IMR-90 (cell line): ENCODE data around the gene CMIP. TPM values are rescaled to one million over a fixed set of nuclear protein-coding genes. Genes with fewer than 3 reads are reported as not detected.

Experiments
- ATAC-seq: fragments of 200-7000 bp; cut with Tn5 transposase; 2 replicates; pipeline ENCODE4 v1.9.1; 2020; ENCODE audit warnings: low read depth, mild to moderate bottlenecking, moderate library complexity
- BruUV-seq: library from RNA; stranded (reverse); fragments of 400-500 nt; replicated peaks from 2 replicates; lab custom pipeline; 2021; lab: Mats Ljungman, UMichigan
- CTCF ChIA-PET: fragments of 300-600 bp; formaldehyde crosslinking; extraction: SDS; loops from one replicate; lab custom pipeline; 2021; ENCODE audit warnings: antibody characterized with exemption; lab: Yijun Ruan, JAX
- POLR2A ChIA-PET: fragments of 300-600 bp; sonication (Branson Sonifier 250); formaldehyde crosslinking; loops from one replicate; lab custom pipeline; 2022; ENCODE audit warnings: antibody characterized with exemption; ENCODE audit not compliant: unreplicated experiment; lab: Charles Lee
- DNase-seq: peaks from one replicate; pipeline ENCODE4 v3.0.0; 2013
- H2AFZ ChIP-seq: replicated peaks from 2 replicates; pipeline ENCODE3; 2013; ENCODE audit warnings: low read length, mild to moderate bottlenecking; ENCODE audit not compliant: poor library complexity
- H2AK5ac ChIP-seq: 2 replicates; pipeline ENCODE4 v1.6.1; 2013; ENCODE audit warnings: low read depth, low read length, inconsistent platforms
- H2AK9ac ChIP-seq: replicated peaks from 2 replicates; pipeline ENCODE3; 2013; ENCODE audit warnings: mild to moderate bottlenecking, low read depth, low read length, moderate library complexity; ENCODE audit not compliant: poor library complexity
- H2BK120ac ChIP-seq: 2 replicates; pipeline ENCODE4 v1.6.1; 2013; ENCODE audit warnings: low read depth, low read length, inconsistent platforms
- H2BK15ac ChIP-seq: 3 replicates; pipeline ENCODE4 v1.6.1; 2013; ENCODE audit warnings: low read depth, low read length, inconsistent platforms
- H2BK20ac ChIP-seq: 2 replicates; pipeline ENCODE4 v1.6.1; 2013; ENCODE audit warnings: low read depth, mild to moderate bottlenecking, inconsistent platforms, low read length, moderate library complexity
- H2BK5ac ChIP-seq: 2 replicates; pipeline ENCODE4 v1.6.1; 2013; ENCODE audit warnings: mild to moderate bottlenecking, low read depth, low read length, inconsistent platforms; ENCODE audit not compliant: poor library complexity, severe bottlenecking
- H3K14ac ChIP-seq: replicated peaks from 2 replicates; pipeline ENCODE4 v1.6.1; 2013; ENCODE audit warnings: low read depth, low read length, inconsistent platforms
- H3K18ac ChIP-seq: 2 replicates; pipeline ENCODE4 v1.6.1; 2013; ENCODE audit warnings: low read depth, low read length, control low read depth
- H3K23ac ChIP-seq: 2 replicates; pipeline ENCODE4 v1.6.1; 2013; ENCODE audit warnings: low read depth, low read length, inconsistent platforms
- H3K27ac ChIP-seq: 2 replicates; pipeline ENCODE4 v1.5.1; 2013; ENCODE audit warnings: mild to moderate bottlenecking, control low read depth, low read length; ENCODE audit not compliant: insufficient read depth
- H3K27me3 ChIP-seq: 2 replicates; pipeline ENCODE4 v1.6.1; 2013; ENCODE audit warnings: low read length; ENCODE audit not compliant: control insufficient read depth, insufficient read depth
- H3K36me3 ChIP-seq: 2 replicates; pipeline ENCODE4 v1.6.1; 2013; ENCODE audit warnings: low read length, mixed read lengths; ENCODE audit not compliant: control insufficient read depth, insufficient read depth
- H3K4ac ChIP-seq: 2 replicates; pipeline ENCODE4 v1.6.1; 2013; ENCODE audit warnings: low read depth, low read length, inconsistent platforms
- H3K4me1 ChIP-seq: 2 replicates; pipeline ENCODE4 v1.6.1; 2013; ENCODE audit warnings: low read length, mixed read lengths; ENCODE audit not compliant: control insufficient read depth, insufficient read depth
- H3K4me2 ChIP-seq: 2 replicates; pipeline ENCODE4 v1.6.1; 2013; ENCODE audit warnings: low read depth, mild to moderate bottlenecking, control low read depth, low read length, moderate library complexity
- H3K4me3 ChIP-seq: 2 replicates; pipeline ENCODE4 v1.5.1; 2013; ENCODE audit warnings: low read depth, mild to moderate bottlenecking, control low read depth, low read length, moderate library complexity; ENCODE audit not compliant: insufficient read depth
- H3K56ac ChIP-seq: 2 replicates; pipeline ENCODE4 v1.6.1; 2013; ENCODE audit warnings: low read length, inconsistent platforms; ENCODE audit not compliant: insufficient read depth; ENCODE audit errors: extremely low read depth
- H3K79me1 ChIP-seq, 2 experiments: 2 replicates each; pipeline ENCODE4 v1.6.1; 2013; ENCODE audit warnings: low read length in 2 of 2, inconsistent platforms in 1 of 2, low read depth in 1 of 2
- H3K9ac ChIP-seq: 2 replicates; pipeline ENCODE4 v1.6.1; 2013; ENCODE audit warnings: low read depth, low read length, control low read depth
- H3K9me1 ChIP-seq: 2 replicates; pipeline ENCODE4 v1.6.1; 2013; ENCODE audit warnings: low read length, inconsistent platforms; ENCODE audit not compliant: insufficient read depth
- H3K9me3 ChIP-seq: 2 replicates; pipeline ENCODE4 v1.6.1; 2013; ENCODE audit warnings: low read length; ENCODE audit not compliant: control insufficient read depth, insufficient read depth
- H4K20me1 ChIP-seq: 2 replicates; pipeline ENCODE4 v1.6.1; 2013; ENCODE audit warnings: low read length, inconsistent platforms; ENCODE audit not compliant: insufficient read depth
- H4K5ac ChIP-seq: 2 replicates; pipeline ENCODE4 v1.6.1; 2013; ENCODE audit warnings: mild to moderate bottlenecking, low read depth, low read length, control low read depth
- H4K8ac ChIP-seq, 2 experiments: 2 replicates each; pipeline ENCODE4 v1.6.1; 2013; ENCODE audit warnings: low read depth in 2 of 2, low read length in 2 of 2, control low read depth in 1 of 2, inconsistent platforms in 1 of 2
- H4K91ac ChIP-seq: 2 replicates; pipeline ENCODE4 v1.6.1; 2013; ENCODE audit warnings: low read depth, low read length, inconsistent platforms; ENCODE audit not compliant: insufficient read depth
- CHD1 ChIP-seq: IDR thresholded peaks from 2 replicates; pipeline ENCODE4 v1.6.1; 2012; ENCODE audit warnings: low read depth, low read length, improper control_type of control experiment
- MAFK ChIP-seq: IDR thresholded peaks from 2 replicates; pipeline ENCODE4 v1.6.1; 2012; ENCODE audit warnings: low read depth, low read length, improper control_type of control experiment
- MAZ ChIP-seq: IDR thresholded peaks from 2 replicates; pipeline ENCODE4 v1.6.1; 2012; ENCODE audit warnings: low read depth, mild to moderate bottlenecking, low read length, improper control_type of control experiment, moderate library complexity, borderline replicate concordance
- MXI1 ChIP-seq: IDR thresholded peaks from 2 replicates; pipeline ENCODE4 v1.6.1; 2012; ENCODE audit warnings: low read depth, mild to moderate bottlenecking, low read length, moderate library complexity, borderline replicate concordance
- RAD21 ChIP-seq: IDR thresholded peaks from 2 replicates; pipeline ENCODE4 v1.6.1; 2012; ENCODE audit warnings: low read length, improper control_type of control experiment
- RFX5 ChIP-seq: IDR thresholded peaks from 2 replicates; pipeline ENCODE4 v1.8.0; 2012; ENCODE audit warnings: low read depth, mild to moderate bottlenecking, low read length, moderate library complexity
- USF2 ChIP-seq: fragments of 150-350 bp; IDR thresholded peaks from 2 replicates; pipeline ENCODE4 v1.6.1; 2017; ENCODE audit warnings: mild to moderate bottlenecking, antibody characterized with exemption, low read length, low read depth
- WGBS, 2 experiments: methylation state at CpG; one replicate each; pipeline versions ENCODE4 v1.1.5 to v1.1.7; 2013; ENCODE audit warnings: missing lambda C conversion rate in 2 of 2; ENCODE audit not compliant: insufficient read length in 1 of 2; ENCODE audit errors: extremely low coverage in 2 of 2; 5-methylcytosine and 5-hydroxymethylcytosine counted together
- dilution Hi-C: fragments of 300-500 bp; cut with HindIII; formaldehyde crosslinking; loops from one replicate; pipeline ENCODE4 v1.14.3; 2018; ENCODE audit warnings: low sequenced_read_pairs; ENCODE audit not compliant: unreplicated experiment
- in situ Hi-C: fragments of 300-500 bp; cut with MboI; formaldehyde crosslinking; loops from 3 replicates; pipeline ENCODE4 v1.14.3; 2019; ENCODE audit warnings: low sequenced_read_pairs, inconsistent platforms, mixed read lengths
- intact Hi-C: fragments of 100-400 bp; cut with micrococcal nuclease; formaldehyde crosslinking; loops from 2 replicates; pipeline ENCODE4 v1.10.0; 2022
- polyA plus RNA-seq, 3 experiments: library from polyadenylated mRNA; depleted of rRNA; stranded (reverse); fragments of >200 nt; gene quantifications; 2 replicates each; pipeline ENCODE4 v1.2.3, GENCODE V29; 2012; ENCODE audit warnings: low replicate concordance in 1 of 3
- total RNA-seq: library from RNA; depleted of rRNA; stranded (reverse); fragments of >200 nt; gene quantifications from 2 replicates; pipeline ENCODE4 v1.2.3, GENCODE V29; 2012

Gene CMIP
- total and polyA plus RNA-seq, 2 of the 4 experiments (the other 2 are of a cell fraction): 3.2 to 11.6 TPM

- Histone ChIP-seq H2BK5ac (no peak overlapping the region), H3K4ac (no peak overlapping the region), H2AFZ (peak overlapping the region; percentile 58), H3K18ac (no peak overlapping the region), H4K8ac (no peak overlapping the region), H2BK120ac (no peak overlapping the region), H4K20me1 (peaks cover 90% of the 10 kb centered on the region), H4K5ac (no peak overlapping the region), H3K27ac (no peak overlapping the region), H2AK5ac (no peak overlapping the region; the same call in 1 of the 2 replicates), H3K9ac (no peak overlapping the region), H3K56ac (no peak overlapping the region), H3K23ac (no peak overlapping the region), H3K79me1 (peaks cover 25 to 46% of the 10 kb centered on the region in 2 experiments), H3K36me3 (peaks cover 9% of the 10 kb centered on the region; the same call in 1 of the 2 replicates), H2AK9ac (peak overlapping the region; percentile 66), H2BK15ac (no peak overlapping the region), H3K4me1 (peaks cover 11% of the 10 kb centered on the region), H3K27me3 (no peaks in the 10 kb centered on the region), H3K9me3 (no peaks in the 10 kb centered on the region), H4K91ac (no peak overlapping the region), H3K4me3 (no peak overlapping the region), H3K4me2 (no peak overlapping the region), H3K14ac (no peak overlapping the region), H2BK20ac (no peak overlapping the region), H3K9me1 (peaks cover 15% of the 10 kb centered on the region)
- no peak for TF ChIP-seq RFX5
- peak; percentile 20; the same call in 1 of the 2 replicates for TF ChIP-seq RAD21
- no peak for TF ChIP-seq MAFK
- 0 out of 2 replicates have a peak, but pooled peaks have one; percentile 39 for TF ChIP-seq MXI1
- TF ChIP-seq CHD1: no peak
- 0 out of 2 replicates have a peak, but pooled peaks have one; percentile 13 for TF ChIP-seq USF2
- peak; percentile 70; the same call in 1 of the 2 replicates for TF ChIP-seq MAZ
- in situ Hi-C loops: no loop called here
- ChIA-PET CTCF (interaction anchor here (1.0 kb wide), 1 partner anchor 206 kb away, joined by 3 read pairs; no protein-coding TSS in a partner anchor), POLR2A (no interaction called here)
- intact Hi-C loops: loop anchor here (5.0 kb wide), 1 partner anchor 163 kb away; no protein-coding TSS in a partner anchor
- WGBS, 2 experiments: 5% methylated on average over 5 of the region's 26 CpGs; no CpG with 5 or more reads in 1 of the 2 experiments
- BruUV-seq: no TSS peak
- dilution Hi-C loops: no loop called here
- ATAC-seq (peak; percentile 93), DNase-seq (peak; percentile 84)
These were observed 165.7 kb downstream of the CMIP start for GRCh38 chr16:81610144-81610842.
